Testis (tissue), 3 donors: ENCODE data around the gene HGFAC. TPM values are rescaled to one million over a fixed set of nuclear protein-coding genes. Genes with fewer than 3 reads are reported as not detected.

Source experiments
- DNase-seq: peaks from one replicate; pipeline ENCODE4 v3.0.0-alpha.2; 2019
- H3K27ac ChIP-seq, 2 donors: fragments of 200-600 bp; sonication (generic); one replicate each; pipeline ENCODE4 v1.5.1; 2019
- H3K27me3 ChIP-seq: fragments of 200-600 bp; sonication (generic); one replicate; pipeline ENCODE4 v1.5.1; 2019
- H3K36me3 ChIP-seq: fragments of 200-600 bp; sonication (generic); one replicate; pipeline ENCODE4 v1.5.1; 2017; ENCODE audit warnings: low read depth; ENCODE audit errors: missing control alignments
- H3K4me1 ChIP-seq: fragments of 200-600 bp; sonication (generic); one replicate; pipeline ENCODE4 v1.5.1; 2019
- H3K4me3 ChIP-seq, 2 donors: fragments of 200-600 bp; sonication (generic); one replicate each; pipeline ENCODE4 v1.5.1; 2017 to 2019
- H3K9me3 ChIP-seq: fragments of 200-600 bp; sonication (generic); one replicate; pipeline ENCODE4 v1.5.1; 2017
- CTCF ChIP-seq, 3 experiments: fragments of 450-650 bp in 2 of 3; fragments of 200-600 bp in 1 of 3; sonication (generic) in 1 of 3; IDR thresholded peaks; one replicate each; pipeline ENCODE4 v1.5.1; 2016 to 2019; ENCODE audit warnings: antibody characterized with exemption in 3 of 3, mild to moderate bottlenecking in 2 of 3, moderate library complexity in 1 of 3
- POLR2A ChIP-seq: fragments of 450-650 bp; IDR thresholded peaks from one replicate; pipeline ENCODE4 v1.6.1; 2017; ENCODE audit warnings: antibody characterized with exemption, mild to moderate bottlenecking, moderate library complexity
- WGBS, 2 donors: methylation state at CpG; one replicate each; pipeline ENCODE4 v1.1.5; 2018; 5-methylcytosine and 5-hydroxymethylcytosine counted together
- intact Hi-C: fragments of 100-400 bp; cut with DNase I; formaldehyde crosslinking; loops from one replicate; pipeline ENCODE4 v1.15.1; 2023; ENCODE audit warnings: low total_unique reads
- polyA plus RNA-seq: library from polyadenylated mRNA; stranded (reverse); fragments of 350-450 nt; fragmentation: Illumina TruSeq; extraction: RNeasy Lipid Tissue Mini Kit (QIAGEN cat#74804); gene quantifications from one replicate; pipeline ENCODE4 v1.2.3, GENCODE V29; 2014; ENCODE audit warnings: low read depth, low replicate concordance; ENCODE audit not compliant: insufficient read depth
- total RNA-seq, 2 donors: library from RNA; depleted of rRNA; stranded (reverse); fragments of >200 nt; gene quantifications; one replicate each; pipeline ENCODE4 v1.2.3, GENCODE V29; 2016

The HGFAC gene
- total and polyA plus RNA-seq, 3 donors from 2014 or later, result 15.5 to 72.3 (median 16.8) TPM

GRCh38 chr4:3403348-3403906 is 38.3 kb upstream of the HGFAC start:
- no peaks in the 10 kb centered on the region for H3K4me1 ChIP-seq
- H3K4me3 ChIP-seq, result no peak overlapping the region
- DNase-seq, result no peak
- intact Hi-C loops, result no loop called here
- H3K36me3 ChIP-seq, result no peaks in the 10 kb centered on the region
- TF ChIP-seq POLR2A (no peak), CTCF (IDR thresholded peaks at IDR 0.05) (no peak)
- H3K27ac ChIP-seq, result no peak overlapping the region
- 76 to 95% methylated on average over 7 to 10 of the region's 10 CpGs for WGBS, 2 donors
- H3K9me3 ChIP-seq, result no peaks in the 10 kb centered on the region
- no peaks in the 10 kb centered on the region for H3K27me3 ChIP-seq

- Histone ChIP-seq H3K4me3 (no peak overlapping the region), H3K27me3 (no peaks in the 10 kb centered on the region), H3K9me3 (no peaks in the 10 kb centered on the region), H3K27ac (no peak overlapping the region), H3K4me1 (peaks cover 5% of the 10 kb centered on the region), H3K36me3 (no peaks in the 10 kb centered on the region)
- intact Hi-C loops, result no loop called here
- TF ChIP-seq POLR2A (no peak), CTCF (IDR thresholded peaks at IDR 0.05) (no peak)
- DNase-seq, result no peak
- WGBS, 2 donors, result 94 to 98% methylated on average over 4 of the region's 4 CpGs
Measured at GRCh38 chr4:3404546-3404945, 37.2 kb upstream of the HGFAC start.

GRCh38 chr4:3405176-3405575 is 36.6 kb upstream of the HGFAC start:
- Histone ChIP-seq H3K36me3 (no peaks in the 10 kb centered on the region), H3K27me3 (no peaks in the 10 kb centered on the region), H3K27ac (no peak overlapping the region), H3K9me3 (no peaks in the 10 kb centered on the region), H3K4me3 (no peak overlapping the region), H3K4me1 (peaks cover 5% of the 10 kb centered on the region)
- 92 to 95% methylated on average over 8 of the region's 8 CpGs for WGBS, 2 donors
- TF ChIP-seq CTCF (IDR thresholded peaks at IDR 0.05), result no peak
- no peak for TF ChIP-seq POLR2A
- no peak for DNase-seq
- intact Hi-C loops, result no loop called here

GRCh38 chr4:3406021-3406420 is 35.7 kb upstream of the HGFAC start:
- TF ChIP-seq CTCF (IDR thresholded peaks at IDR 0.05), result no peak
- TF ChIP-seq POLR2A, result no peak
- DNase-seq, result no peak
- WGBS, 2 donors, result 92 to 95% methylated on average over 6 to 13 of the region's 13 CpGs
- no peak overlapping the region for H3K4me3 ChIP-seq
- H3K27me3 ChIP-seq, result no peaks in the 10 kb centered on the region
- no peak overlapping the region for H3K27ac ChIP-seq
- peaks cover 5% of the 10 kb centered on the region for H3K4me1 ChIP-seq
- H3K9me3 ChIP-seq, result no peaks in the 10 kb centered on the region
- no peaks in the 10 kb centered on the region for H3K36me3 ChIP-seq
- intact Hi-C loops, result no loop called here

- intact Hi-C loops, result no loop called here
- no peak for DNase-seq
- TF ChIP-seq CTCF (IDR thresholded peaks at IDR 0.05), result no peak
- no peaks in the 10 kb centered on the region for H3K27me3 ChIP-seq
- H3K4me1 ChIP-seq, result peaks cover 5% of the 10 kb centered on the region
- H3K36me3 ChIP-seq, result no peaks in the 10 kb centered on the region
- H3K4me3 ChIP-seq, result no peak overlapping the region
- 92 to 93% methylated on average over 8 of the region's 9 CpGs for WGBS, 2 donors
- no peaks in the 10 kb centered on the region for H3K9me3 ChIP-seq
- H3K27ac ChIP-seq, result no peak overlapping the region
Measured at GRCh38 chr4:3406431-3406830, 35.3 kb upstream of the HGFAC start.
